C4-2B (cell line): ENCODE measurements around the gene MSX1.

Source experiments
- CTCF ChIP-seq: fragments of 450-650 bp; conservative IDR thresholded peaks from 2 replicates; pipeline ENCODE4 v1.5.1; 2017; ENCODE audit warnings: mild to moderate bottlenecking
- ZFX ChIP-seq: fragments of 450-650 bp; IDR thresholded peaks from 2 replicates; pipeline ENCODE4 v1.6.1; 2017

GRCh38 chr4:4889781-4890180 is 30.3 kb downstream of the MSX1 start:
- no peak for TF ChIP-seq CTCF
- no peak for TF ChIP-seq ZFX
